ENCODE data around the gene MUC12.
"Not testable (repeated sequence)": the region's sequence is repeated elsewhere in the genome, so short reads cannot be mapped to it uniquely, and the experiment has no call there.

Gene MUC12

DNA sequence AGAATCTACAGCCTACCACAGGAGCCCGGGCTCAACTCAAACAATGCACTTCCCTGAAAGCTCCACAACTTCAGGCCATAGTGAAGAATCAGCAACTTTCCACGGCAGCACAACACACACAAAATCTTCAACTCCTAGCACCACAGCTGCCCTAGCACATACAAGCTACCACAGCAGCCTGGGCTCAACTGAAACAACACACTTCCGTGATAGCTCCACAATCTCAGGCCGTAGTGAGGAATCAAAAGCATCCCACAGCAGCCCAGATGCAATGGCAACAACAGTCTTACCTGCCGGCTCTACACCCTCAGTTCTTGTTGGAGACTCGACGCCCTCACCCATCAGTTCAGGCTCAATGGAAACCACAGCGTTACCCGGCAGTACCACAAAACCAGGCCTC lies 22.3 kb downstream of the MUC12 start:
- DNase-seq, result no peak

DNA sequence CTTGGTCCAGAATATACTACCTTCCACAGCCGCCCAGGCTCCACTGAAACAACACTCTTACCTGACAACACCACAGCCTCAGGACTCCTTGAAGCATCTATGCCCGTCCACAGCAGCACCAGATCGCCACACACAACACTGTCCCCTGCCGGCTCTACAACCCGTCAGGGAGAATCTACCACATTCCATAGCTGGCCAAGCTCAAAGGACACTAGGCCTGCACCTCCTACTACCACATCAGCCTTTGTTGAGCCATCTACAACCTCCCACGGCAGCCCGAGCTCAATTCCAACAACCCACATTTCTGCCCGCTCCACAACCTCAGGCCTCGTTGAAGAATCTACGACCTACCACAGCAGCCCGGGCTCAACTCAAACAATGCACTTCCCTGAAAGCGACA lies 22.9 kb downstream of the MUC12 start:
- DNase-seq, result not testable (repeated sequence)

DNA sequence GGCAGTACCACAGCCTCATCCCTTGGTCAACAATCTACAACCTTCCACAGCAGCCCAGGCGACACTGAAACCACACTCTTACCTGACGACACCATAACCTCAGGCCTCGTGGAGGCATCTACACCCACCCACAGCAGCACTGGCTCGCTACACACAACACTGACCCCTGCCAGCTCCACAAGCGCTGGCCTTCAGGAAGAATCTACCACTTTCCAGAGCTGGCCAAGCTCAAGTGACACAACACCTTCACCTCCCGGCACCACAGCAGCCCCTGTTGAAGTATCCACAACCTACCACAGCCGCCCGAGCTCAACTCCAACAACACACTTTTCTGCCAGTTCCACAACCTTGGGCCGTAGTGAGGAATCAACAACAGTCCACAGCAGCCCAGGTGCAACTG lies 25.3 kb downstream of the MUC12 start:
- DNase-seq, result not testable (repeated sequence)

DNA sequence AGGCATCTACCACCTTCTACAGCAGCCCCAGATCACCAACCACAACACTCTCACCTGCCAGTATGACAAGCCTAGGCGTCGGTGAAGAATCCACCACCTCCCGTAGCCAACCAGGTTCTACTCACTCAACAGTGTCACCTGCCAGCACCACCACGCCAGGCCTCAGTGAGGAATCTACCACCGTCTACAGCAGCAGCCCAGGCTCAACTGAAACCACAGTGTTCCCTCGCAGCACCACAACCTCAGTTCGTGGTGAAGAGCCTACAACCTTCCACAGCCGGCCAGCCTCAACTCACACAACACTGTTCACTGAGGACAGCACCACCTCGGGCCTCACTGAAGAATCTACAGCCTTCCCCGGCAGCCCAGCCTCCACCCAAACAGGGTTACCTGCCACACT lies 29.2 kb downstream of the MUC12 start:
- DNase-seq, result not testable (repeated sequence)

DNA sequence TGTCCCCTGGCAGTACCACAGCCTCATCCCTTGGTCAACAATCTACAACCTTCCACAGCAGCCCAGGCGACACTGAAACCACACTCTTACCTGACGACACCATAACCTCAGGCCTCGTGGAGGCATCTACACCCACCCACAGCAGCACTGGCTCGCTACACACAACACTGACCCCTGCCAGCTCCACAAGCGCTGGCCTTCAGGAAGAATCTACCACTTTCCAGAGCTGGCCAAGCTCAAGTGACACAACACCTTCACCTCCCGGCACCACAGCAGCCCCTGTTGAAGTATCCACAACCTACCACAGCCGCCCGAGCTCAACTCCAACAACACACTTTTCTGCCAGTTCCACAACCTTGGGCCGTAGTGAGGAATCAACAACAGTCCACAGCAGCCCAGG lies 30.0 kb downstream of the MUC12 start:
- not testable (repeated sequence) for DNase-seq

DNA sequence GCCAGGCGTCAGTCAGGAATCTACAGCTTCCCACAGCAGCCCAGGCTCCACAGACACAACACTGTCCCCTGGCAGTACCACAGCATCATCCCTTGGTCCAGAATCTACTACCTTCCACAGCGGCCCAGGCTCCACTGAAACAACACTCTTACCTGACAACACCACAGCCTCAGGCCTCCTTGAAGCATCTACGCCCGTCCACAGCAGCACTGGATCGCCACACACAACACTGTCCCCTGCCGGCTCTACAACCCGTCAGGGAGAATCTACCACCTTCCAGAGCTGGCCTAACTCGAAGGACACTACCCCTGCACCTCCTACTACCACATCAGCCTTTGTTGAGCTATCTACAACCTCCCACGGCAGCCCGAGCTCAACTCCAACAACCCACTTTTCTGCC lies 30.7 kb downstream of the MUC12 start:
- DNase-seq, result not testable (repeated sequence)

DNA sequence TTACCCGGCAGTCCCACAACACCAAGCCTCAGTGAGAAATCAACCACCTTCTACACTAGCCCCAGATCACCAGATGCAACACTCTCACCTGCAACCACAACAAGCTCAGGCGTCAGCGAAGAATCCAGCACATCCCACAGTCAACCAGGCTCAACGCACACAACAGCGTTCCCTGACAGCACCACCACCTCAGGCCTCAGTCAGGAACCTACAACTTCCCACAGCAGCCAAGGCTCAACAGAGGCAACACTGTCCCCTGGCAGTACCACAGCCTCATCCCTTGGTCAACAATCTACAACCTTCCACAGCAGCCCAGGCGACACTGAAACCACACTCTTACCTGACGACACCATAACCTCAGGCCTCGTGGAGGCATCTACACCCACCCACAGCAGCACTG lies 33.0 kb downstream of the MUC12 start:
- DNase-seq, result not testable (repeated sequence)

DNA sequence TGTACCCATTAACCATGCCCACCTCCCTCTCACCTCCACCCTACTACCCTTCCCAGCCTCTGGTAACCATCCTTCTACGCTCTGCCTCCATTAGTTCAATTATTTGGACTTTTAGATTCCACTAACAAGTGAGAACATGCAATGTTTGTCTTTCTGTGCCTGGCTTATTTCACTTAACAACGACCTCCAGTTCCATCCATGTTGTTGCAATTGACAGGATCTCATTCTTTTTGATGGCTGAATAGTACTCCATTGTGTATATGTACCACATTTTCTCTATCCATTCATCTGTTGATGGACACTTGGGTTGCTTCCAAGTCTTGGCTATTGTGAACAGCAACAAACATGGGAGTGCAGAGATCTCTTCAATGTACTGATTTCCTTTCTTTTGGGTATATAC lies 38.0 kb downstream of the MUC12 start:
- DNase-seq, result not testable (repeated sequence)

DNA sequence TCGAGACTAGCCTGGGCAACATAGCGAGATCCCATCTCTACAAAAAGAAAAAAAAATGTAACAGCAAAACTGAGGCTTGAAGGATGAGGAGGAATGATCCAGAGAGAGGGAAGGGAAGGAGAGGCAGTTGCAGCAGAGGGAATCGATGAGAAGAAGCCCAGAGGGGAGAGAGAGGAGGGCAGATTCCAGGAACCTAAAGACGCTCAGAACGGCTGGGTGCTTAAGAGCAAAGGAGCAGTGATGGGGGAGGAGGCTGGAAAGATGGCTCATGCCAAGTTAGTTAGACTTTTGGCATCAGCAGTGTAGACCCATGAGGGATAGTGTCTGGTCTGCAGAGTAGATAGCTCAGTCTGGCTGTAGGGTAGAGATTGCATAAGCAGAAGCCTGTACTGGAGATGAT lies 40.3 kb downstream of the MUC12 start:
- no peak for DNase-seq

DNA sequence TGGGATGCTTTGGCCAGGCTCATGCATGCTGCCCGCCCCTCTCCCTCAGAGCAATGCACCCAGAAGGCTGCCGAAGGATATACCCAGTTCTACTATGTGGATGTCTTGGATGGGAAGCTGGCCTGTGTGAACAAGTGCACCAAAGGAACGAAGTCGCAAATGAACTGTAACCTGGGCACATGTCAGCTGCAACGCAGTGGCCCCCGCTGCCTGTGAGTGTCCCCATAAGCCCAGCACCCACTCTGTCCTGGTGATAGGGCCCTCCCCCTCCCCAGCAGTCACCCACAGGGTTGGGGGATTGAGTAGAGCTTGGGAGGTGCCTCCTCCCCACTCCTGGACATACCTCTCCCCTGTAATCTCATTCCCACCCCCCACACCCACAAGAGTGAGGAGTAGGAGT lies 43.6 kb downstream of the MUC12 start:
- DNase-seq, result no peak

DNA sequence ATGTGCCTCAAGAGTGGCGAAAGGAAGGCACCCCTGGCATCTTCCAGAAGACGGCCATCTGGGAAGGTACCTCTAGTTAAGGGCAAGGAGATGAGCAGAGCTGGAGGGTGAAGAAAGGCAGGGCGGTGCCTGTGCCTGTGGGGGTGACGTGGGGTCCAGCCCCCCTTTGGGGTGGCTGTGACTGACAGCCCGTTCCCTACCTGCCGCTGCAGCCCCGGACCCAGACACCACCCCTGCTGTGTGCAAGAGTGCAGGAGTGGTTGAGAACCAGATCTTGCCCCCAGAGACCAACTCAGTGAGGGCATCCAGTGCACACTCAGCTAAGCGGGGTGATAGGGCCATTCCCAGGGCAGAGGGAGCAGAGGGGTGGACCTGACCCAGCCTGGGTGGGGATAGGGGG lies 46.3 kb downstream of the MUC12 start:
- no peak for DNase-seq

DNA sequence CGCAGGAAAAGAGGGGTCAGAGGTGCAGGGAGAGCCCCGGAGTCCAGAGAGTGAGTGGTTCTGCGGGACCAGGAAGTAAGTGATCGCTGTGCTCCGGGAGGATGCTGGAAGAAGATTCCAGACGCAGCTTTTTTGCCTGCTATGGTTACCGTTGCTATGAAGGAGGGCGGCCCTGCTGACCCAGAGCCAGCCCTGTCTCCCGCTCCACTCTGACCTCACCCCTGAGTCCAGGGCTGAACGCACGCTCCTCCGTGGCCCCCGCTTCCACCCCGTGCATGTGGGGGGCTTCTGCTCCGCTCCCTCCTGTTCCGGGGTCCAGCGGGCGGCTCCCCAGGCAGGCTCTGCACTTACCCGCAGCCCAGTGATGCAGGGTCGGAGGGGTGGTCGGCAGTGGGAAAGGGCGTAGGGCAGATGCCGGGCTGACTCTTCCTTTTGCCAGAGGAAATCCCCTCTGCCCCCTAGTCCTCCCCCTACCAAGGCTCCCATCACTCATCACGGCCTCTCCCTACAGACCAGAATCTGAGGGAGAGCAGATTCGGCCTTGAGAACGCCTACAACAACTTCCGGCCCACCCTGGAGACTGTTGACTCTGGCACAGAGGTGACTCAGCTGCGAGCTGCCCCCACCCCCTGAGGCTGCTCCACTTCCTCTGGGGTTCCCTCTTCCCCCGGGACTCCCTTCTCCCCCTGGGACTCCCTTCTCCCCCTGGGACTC lies 47.9 kb downstream of the MUC12 start:
- peak; percentile 14 for DNase-seq

DNA sequence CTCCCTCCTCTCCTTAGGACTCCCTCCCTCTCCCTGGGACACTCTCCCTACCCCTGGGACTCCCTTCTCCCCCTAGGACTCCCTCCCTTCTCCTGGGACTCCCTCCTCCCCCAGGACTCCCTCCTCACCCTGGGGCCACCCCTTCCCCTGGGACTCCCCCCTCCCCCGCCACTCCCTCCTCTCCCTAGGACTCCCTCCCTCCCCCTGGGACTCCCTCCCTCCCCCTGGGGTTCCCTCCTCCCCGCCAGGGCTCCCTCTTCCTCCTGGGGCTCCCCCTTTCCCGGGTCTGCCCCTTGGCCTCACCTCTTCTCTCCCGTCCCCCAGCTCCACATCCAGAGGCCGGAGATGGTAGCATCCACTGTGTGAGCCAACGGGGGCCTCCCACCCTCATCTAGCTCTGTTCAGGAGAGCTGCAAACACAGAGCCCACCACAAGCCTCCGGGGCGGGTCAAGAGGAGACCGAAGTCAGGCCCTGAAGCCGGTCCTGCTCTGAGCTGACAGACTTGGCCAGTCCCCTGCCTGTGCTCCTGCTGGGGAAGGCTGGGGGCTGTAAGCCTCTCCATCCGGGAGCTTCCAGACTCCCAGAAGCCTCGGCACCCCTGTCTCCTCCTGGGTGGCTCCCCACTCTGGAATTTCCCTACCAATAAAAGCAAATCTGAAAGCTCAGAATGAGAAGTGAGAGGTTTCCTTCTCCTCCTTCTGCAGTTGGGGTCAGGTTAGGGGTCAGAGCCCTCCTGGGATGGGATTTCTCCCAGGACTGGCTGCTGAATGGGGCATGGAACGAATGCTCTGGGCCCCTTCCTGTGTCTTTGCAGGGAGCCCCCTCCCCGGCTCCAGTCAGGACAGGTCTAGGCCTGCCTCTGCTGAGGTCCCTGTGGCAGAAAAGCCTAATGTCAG lies 49.2 kb downstream of the MUC12 start:
- no peak for DNase-seq

DNA sequence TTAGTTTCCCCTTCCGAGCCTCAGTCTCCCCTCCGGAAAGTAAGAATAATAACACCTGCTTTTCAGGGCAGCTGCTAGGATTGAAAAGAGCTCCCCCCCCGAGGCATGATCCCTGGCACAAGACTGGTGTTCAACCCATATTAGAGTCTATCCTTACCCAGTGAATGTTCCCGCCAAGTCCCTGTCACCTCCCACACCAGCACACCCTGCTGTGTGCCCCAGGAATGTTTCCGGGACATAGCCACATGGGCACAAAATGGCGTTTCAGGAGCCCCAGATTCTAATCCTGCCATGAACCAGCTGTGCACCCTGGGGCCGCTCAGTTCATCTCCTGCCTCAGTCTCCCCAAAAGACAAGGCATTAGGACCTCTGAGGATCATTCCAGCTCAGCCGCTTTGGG lies 51.1 kb downstream of the MUC12 start:
- DNase-seq, result no peak

DNA sequence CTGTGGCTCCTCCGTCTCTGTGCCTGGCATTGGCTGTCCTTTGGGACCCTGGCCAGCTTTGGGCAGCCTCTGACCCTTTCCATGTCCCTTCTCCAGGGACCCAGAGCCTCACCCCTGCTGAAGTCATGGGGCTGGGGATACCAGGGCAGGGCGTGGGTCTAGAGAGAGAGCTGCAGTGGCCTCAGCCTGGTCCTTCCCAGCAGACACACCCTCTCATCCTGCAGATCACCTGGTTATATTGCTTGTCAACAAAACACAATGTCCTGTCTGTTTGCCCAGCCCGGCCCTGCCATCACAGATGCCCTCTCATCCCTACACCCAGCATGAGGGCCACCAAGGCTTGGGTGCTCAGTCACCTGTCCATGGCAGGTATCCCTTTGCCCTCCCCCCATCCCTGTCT lies 52.3 kb downstream of the MUC12 start:
- no peak for DNase-seq

DNA sequence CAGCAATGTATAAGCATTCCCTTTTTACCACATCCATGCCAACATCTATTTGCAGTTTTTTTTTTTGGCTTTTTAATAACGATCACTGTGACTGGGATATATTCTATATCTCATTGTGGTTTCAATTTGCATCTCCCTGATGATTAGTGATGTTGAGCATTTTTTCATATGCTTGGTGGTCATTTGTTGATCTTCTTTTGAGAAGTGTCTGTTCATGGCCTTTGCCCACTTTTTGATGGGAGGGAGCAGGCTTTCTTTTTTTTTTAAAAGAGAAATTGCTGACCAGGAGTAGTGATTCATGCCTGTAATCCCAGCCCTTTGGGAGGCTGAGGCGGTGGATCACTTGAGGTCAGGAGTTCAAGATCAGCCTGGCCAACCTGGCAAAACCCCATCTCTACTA lies 54.5 kb downstream of the MUC12 start:
- no peak for DNase-seq

DNA sequence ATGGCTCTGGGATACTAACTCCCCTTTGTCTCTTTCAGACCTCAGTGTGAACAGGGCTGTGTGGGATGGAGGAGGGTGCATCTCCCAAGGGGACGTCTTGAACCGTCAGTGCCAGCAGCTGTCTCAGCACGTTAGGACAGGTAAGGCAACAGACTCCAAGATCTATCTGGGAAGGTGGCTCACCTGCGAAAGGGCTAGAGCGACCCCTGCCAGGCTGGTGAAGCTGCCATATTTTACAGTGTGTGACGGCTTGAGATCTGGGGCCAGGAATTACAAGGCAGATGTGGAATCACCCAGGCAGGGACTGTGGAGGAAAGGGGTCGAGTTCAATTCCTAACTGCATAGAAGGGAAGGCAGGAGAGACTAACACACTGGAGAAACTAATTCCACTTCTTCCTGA lies 61.7 kb downstream of the MUC12 start:
- no peak for DNase-seq

DNA sequence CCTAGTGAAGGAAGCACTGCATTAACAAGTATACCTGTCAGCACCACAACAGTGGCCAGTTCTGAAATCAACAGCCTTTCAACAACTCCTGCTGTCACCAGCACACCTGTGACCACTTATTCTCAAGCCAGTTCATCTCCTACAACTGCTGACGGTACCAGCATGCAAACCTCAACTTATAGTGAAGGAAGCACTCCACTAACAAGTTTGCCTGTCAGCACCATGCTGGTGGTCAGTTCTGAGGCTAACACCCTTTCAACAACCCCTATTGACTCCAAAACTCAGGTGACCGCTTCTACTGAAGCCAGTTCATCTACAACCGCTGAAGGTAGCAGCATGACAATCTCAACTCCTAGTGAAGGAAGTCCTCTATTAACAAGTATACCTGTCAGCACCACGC lies 66.6 kb downstream of the MUC12 start:
- DNase-seq, result no peak

DNA sequence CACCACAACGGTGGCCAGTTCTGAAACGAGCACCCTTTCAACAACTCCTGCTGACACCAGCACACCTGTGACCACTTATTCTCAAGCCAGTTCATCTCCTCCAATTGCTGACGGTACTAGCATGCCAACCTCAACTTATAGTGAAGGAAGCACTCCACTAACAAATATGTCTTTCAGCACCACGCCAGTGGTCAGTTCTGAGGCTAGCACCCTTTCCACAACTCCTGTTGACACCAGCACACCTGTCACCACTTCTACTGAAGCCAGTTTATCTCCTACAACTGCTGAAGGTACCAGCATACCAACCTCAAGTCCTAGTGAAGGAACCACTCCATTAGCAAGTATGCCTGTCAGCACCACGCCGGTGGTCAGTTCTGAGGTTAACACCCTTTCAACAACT lies 71.9 kb downstream of the MUC12 start:
- DNase-seq, result not testable (repeated sequence)

DNA sequence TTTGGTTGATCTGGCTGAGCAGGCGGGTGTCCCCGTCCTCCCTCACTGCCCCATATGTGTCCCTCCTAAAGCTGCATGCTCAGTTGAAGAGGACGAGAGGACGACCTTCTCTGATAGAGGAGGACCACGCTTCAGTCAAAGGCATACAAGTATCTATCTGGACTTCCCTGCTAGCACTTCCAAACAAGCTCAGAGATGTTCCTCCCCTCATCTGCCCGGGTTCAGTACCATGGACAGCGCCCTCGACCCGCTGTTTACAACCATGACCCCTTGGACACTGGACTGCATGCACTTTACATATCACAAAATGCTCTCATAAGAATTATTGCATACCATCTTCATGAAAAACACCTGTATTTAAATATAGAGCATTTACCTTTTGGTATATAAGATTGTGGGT lies 89.0 kb downstream of the MUC12 start:
- no peak for DNase-seq

DNA sequence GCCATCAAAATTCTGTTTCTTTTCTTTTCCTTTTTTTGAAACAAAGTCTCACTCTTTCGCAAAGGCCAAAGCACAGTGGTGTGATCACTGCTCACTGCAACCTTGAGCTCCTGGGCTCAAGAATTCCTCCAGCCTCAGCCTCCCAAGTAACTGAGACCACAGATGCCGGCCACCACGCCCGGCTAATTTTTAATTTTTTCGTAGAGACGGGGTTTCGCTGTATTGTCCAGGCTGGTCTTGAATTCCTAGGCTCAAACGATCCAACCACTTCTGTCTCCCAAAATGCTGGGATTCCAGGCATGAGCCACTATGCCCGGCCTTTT lies 90.2 kb downstream of the MUC12 start:
- DNase-seq, result no peak

DNA sequence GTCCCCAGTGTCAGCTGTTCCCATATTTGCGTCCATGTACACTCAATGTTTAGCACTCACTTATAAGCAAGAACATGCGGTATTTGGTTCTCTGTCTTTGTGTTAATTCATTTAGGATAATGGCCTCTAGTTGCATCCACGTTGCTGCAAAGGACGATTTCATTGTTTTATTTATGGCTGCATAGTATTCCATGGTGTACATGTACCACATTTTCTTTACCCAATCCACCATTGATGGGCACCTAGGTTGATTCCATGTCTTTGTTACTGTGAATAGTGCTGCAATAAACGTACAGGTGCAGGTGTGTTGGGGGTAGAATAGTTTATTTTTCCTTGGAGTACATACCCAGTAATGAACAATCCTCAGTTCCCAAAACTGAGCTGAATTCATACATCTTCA lies 91.6 kb downstream of the MUC12 start:
- DNase-seq, result no peak

DNA sequence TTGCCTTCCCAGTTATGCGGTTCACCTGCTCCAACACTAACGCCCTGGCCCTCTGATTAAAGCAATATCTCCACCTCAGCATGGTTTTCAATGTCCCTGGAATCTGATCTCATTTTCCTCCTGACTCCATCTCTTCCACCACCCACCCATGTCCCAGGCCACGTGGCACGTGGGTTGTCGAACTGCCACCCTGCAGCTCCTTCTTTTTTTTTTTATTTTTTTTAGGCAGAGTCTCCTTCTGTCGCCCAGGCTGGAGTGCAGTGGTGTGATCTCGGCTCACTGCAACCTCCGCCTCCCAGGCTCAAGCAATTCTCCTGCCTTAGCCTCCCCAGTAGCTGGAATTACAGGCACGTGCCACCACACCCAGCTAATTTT lies 94.8 kb downstream of the MUC12 start:
- DNase-seq, result not testable (repeated sequence)

DNA sequence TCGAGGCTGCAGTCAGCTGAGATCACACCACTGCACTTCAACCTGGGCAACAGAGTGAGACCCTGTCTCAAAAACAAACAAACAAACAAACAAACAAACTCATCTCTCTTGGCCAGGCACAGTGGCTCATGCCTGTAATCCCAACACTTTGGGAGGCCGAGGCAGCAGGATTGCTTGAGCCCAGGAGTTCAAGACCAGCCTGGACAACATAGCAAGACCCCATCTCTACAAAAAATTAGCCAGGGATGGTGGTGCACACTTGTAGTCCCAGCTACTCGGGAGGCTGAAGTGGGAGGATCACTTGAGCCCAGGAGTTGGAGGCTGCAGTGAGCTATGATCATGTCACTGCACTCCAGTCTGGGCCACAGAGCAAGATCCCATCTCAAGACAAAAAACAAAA lies 95.8 kb downstream of the MUC12 start:
- not testable (repeated sequence) for DNase-seq
